ENCODE data around the gene LRR1.
"Not testable (repeated sequence)": the region's sequence is repeated elsewhere in the genome, so short reads cannot be mapped to it uniquely, and the experiment has no call there.

The LRR1 gene

DNA sequence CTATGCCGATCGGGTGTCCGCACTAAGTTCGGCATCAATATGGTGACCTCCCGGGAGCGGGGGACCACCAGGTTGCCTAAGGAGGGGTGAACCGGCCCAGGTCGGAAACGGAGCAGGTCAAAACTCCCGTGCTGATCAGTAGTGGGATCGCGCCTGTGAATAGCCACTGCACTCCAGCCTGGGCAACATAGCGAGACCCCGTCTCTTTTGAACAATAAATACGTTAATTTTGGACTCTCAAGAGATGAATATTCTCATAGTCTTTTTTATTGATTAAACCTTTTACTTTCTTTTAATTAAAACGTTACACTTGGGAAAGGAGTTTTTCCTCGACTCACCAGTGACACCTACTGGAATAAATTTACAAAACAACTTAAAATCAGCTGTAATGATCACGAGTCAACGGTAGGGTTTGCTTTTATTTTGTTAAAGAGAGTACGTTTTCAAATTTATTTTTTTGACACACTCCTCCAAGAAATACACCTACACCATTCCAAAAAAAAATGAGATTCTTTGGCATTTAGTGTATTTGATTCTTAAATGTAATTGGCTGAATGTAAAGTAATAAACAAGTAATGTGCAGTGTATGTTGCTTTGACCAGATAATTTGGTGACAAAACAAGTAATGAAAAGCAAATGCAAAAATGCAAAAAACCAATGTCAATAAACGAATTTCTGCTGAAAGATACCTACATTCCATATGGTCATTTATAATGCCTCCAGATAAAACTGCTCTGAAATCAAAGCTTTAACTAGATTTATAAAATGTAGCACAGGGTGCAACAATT is 11.9 kb upstream of the LRR1 start:
- DNase-seq = peak; percentile 81

DNA sequence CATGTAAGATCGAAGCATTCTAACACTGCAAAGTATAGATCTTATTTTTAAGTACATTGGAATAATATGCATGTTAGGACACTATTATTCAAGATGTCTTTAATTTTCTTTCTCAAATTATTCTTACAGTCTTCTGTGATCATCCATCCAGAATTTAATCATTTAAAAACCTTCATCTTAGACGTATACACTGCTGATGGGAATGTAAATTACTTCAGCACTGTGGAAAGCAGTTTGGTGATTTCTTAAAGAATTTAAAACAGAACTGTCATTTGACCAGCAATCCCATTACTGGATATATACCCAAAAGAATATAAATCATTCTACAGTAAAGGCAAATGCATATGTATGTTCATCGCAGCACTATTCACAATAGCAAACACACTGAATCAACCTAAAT is 9.4 kb upstream of the LRR1 start:
- no peak for DNase-seq

DNA sequence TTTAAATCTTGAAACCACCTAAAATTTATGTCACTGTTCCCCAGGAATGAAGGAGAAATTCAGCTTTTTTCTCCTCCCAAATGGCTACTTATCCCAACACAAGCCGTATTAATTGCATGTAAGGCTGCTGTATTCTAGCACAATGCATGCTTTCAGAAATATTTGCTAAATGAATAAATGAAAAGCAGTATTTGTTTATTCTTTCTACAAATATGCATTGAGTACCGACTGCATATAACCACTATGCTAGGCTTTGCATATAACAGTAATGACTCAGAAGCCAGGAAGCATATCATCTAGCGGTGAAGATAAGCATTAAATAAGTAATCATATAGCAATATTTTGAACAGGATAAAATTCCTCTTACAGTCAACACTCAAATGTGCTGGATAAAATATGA is 5.7 kb upstream of the LRR1 start:
- DNase-seq = no peak

DNA sequence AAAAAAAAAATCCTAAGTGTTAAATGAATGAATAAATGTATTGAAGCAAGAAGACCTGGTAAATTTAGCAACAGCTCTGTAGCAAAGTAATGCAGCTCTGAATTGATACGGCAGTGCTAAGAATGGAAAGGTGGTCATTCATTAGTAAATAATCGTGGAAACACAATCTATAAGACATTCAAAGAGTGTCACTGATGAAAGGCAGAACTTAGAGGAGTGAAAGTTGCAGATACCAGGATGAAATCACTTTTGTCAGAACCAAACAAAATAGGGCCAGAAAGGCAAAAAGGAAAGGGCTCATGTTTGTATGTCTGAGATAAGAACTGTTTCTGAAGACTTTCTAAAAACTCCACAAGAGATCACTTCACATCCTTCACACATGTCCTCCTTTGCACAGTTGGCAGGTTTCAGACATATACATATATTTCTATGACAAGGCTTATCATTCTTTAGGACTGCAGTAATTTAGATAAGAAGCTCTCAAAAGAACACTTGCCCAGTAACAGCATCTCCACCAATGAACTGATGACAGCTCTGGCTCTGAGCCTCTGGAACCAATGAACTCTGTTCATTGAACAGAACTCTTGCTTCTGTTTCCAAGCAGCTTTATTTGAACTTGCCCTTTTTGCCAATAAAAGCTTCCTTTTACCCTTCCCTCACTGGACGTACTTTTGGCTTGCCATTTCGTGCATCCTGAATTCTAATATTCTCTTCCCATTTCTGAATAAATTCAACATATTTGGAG is 4.2 kb upstream of the LRR1 start:
- DNase-seq = no peak

DNA sequence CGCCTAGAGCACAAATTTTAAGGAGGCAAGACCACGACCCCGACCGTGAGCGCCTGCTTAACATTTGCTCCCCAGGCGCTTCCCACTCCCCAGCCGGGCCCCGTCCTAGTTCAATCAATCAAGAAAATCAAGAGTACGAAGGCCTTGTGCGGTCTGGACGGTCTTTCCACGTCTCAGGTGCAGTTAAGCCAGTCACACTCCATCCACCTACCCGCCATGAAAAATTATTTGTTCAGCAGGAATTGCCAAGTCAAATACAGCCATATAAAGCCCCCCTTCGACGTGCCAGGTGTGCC is 603 bp upstream of the LRR1 start:
- no peak for DNase-seq

DNA sequence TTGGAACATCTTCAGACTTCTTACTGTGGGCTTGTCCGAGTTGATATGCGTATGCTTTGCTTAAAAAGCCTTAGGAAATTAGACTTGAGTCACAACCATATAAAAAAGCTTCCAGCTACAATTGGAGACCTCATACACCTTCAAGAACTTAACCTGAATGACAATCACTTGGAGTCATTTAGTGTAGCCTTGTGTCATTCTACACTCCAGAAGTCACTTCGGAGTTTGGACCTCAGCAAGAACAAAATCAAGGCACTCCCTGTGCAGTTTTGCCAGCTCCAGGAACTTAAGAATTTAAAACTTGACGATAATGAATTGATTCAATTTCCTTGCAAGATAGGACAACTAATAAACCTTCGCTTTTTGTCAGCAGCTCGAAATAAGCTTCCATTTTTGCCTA is 8.8 kb downstream of the LRR1 start:
- DNase-seq = no peak

DNA sequence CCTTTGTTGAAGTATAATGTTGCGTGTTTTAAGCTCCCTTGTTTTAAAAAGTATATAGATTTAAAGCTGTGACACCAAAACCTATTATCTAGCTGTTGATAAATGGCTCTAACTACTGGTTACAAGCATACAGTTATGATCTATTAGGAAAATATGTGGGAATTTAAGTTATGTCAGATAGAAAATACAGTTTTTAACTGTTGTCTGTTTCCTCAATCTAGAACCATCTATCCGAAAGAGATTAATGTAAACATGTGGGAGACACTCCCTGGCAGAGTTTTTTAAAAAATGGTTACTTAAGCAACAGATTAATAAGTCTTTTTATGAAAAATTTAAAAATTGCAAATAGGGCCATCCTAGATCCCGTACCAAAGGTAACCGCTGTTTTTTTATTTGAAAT is 13.5 kb downstream of the LRR1 start:
- no peak for DNase-seq

DNA sequence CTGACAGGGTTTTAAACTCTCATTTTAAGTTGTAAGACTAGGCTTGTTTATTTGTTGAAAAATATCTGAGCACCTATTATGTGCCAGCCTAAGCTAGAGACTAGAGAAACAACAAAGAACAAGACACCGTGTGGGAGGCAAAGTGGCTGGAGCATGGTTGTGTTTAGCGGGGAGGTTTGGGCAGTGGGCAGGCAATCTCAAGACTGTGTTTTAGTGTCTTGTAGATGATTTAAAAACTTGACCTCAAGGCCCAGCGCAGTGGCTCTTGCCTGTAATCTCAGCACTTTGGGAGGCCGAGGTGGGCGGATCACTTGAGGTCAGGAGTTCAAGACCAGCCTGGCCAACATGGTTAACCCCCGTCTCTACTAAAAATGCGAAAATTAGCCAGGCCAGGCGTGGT is 13.9 kb downstream of the LRR1 start:
- DNase-seq = no peak

DNA sequence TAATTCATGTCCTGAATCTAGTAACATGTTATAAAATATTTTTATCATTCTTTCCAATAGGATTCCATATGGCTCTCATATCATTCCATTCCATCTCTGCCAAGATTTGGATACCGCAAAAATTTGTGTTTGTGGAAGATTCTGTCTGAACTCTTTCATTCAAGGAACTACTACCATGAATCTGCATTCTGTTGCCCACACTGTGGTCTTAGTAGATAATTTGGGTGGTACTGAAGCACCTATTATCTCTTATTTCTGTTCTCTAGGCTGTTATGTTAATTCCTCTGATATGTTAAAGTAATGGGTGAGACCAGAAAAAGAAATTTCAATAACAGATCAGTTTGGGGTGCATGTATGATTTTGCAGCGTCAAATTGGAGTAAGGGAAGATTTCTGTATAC is 15.5 kb downstream of the LRR1 start:
- no peak for DNase-seq

DNA sequence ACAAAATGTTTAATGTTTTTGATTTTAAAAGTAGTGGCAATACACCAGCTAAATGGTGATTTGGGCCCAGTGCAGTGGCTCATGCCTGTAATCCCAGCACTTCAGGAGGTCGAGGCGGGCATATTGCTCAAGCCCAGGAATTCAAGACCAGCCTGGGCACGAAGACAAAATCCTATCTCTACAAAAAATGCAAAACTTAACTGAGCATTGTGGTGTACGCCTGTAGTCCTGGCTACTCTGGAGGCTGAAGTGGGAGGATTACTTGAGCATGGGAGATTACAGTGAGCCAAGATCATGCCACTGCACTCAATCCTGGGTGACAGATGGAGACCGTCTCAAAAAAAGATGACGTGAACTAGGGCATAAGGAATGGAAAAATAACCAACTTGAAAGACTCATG is 17.0 kb downstream of the LRR1 start:
- no peak for DNase-seq

DNA sequence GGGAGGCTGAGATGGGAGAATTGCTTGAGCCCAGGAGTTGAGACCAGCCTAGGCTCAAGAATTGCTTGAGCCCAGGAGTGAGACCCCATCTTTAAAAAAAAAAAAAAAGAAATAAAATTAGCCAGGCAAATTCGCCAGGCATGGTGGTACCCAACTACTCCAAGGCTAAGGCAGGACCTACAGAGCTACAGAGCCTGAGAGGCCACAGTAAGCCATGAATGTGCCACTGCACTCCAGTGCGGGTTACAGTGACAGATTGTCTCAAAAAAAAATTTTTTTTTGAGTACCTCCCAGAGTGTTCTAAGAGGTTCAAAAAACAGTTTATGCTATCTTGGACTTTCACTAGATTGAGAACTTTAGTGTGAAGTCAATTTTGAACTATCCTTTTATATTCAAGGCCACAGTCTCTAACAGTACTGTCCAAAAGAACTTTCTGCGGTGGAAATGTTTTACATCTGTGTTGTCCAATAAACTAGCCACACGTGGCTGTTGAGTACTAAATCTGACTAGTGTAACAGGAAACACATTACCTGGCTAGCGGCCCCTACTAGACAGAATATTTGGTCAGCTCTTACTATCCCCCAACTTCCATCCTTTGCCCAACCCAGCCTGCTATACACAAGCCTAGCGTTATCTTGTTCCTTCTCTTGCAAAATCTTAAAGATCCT is 19.2 kb downstream of the LRR1 start:
- DNase-seq = no peak

DNA sequence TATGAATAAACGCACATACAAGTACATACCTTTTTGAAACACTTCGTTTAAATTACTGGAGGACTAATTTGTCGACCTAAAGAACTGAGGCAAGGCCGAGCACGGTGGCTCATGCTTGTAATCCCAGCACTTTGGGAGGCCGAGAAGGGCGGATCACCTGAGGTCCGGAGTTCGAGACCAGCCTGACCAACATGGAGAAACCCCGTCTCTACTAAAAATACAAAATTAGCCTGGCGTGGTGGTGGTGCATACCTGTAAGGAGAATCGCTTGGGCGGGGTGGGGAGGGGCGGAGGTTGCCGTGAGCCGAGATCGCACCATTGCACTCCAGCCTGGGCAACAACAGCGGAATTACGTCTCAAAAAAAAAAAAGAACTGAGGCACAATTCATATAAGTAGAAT is 20.5 kb downstream of the LRR1 start:
- DNase-seq = not testable (repeated sequence)

DNA sequence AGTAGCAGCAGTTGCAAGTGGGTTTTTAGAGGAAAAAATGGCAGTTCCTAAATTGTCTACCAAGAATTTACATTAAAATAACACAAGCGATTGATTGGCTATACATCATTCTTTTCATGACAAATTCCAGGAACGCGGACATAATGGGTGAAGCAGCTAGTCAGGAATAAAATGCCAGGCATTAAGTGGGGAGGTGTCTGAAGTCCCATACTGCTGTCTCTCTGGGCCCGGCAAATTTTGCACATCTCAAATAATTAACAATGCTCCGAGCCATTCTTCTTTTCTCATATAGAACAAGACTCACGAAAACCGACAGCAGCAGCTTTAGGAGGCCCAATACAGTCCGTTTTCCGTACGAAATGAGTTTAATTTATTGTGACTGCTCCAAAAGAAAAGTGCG is 21.0 kb downstream of the LRR1 start:
- no peak for DNase-seq

DNA sequence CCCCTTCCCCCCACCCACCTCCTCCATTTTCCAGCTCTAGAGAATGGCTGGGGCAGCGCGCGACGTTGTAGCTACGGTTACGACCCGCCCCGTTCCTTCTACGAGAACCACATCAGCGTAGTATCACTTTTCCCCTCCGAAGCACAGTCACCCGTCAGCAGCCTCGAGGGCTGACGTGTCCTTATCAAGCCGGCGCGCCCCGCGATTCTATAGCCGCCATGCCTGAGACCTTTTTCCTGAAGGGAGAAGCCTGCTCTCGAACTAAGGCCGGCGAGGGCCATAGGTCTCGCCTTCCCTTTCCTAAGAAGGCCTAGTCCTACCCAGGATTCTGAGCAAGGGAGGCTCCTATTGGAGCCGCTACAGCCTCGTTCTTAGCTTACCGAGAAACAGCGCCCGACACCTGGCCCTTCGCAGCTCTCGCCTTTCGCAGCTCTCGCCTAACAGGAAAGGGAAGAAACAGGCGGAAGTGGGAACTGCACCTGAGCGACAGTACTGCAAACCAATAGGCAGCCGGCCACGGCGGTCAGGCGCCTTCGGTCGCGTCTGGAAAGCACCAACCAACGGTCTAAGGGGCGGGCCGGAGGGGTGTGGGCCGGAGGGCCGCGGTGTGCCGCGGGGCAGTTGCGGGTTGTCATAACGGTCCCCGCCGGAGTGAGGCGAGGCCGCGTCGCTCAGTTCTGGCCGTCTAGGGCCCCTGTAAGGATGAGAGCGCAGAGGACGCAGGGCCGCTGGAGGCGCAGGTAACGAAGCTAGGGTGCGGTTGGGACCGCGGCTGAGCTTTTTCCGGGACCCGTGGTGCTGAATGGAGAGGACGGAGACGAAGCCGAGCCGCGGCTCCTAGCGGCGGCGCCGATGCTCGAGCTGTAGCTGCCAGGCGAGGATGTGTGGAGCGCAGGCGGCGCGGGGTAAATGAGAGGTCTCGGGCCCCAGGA is 21.7 kb downstream of the LRR1 start, which contains the start of the genes MGAT2 and RPL36AL:
MGAT2 (plus strand) TSS at position 618 of the 932 bp plus-strand sequence. CDS start 470 bp downstream, outside the sequence.
RPL36AL (minus strand) TSS at position 445 of the 932 bp plus-strand sequence. CDS start 1,522 bp downstream, outside the sequence.
- peak; percentile 98 for DNase-seq

DNA sequence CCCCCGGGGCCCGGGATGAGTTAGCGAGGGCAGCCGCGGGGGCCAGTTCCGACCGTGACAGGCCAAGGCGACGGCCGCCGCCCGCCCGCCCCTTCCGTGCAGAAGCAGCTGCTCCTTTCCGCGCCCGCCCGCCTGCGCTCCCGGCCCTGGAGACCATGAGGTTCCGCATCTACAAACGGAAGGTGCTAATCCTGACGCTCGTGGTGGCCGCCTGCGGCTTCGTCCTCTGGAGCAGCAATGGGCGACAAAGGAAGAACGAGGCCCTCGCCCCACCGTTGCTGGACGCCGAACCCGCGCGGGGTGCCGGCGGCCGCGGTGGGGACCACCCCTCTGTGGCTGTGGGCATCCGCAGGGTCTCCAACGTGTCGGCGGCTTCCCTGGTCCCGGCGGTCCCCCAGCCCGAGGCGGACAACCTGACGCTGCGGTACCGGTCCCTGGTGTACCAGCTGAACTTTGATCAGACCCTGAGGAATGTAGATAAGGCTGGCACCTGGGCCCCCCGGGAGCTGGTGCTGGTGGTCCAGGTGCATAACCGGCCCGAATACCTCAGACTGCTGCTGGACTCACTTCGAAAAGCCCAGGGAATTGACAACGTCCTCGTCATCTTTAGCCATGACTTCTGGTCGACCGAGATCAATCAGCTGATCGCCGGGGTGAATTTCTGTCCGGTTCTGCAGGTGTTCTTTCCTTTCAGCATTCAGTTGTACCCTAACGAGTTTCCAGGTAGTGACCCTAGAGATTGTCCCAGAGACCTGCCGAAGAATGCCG is 22.6 kb downstream of the LRR1 start:
- no peak for DNase-seq

DNA sequence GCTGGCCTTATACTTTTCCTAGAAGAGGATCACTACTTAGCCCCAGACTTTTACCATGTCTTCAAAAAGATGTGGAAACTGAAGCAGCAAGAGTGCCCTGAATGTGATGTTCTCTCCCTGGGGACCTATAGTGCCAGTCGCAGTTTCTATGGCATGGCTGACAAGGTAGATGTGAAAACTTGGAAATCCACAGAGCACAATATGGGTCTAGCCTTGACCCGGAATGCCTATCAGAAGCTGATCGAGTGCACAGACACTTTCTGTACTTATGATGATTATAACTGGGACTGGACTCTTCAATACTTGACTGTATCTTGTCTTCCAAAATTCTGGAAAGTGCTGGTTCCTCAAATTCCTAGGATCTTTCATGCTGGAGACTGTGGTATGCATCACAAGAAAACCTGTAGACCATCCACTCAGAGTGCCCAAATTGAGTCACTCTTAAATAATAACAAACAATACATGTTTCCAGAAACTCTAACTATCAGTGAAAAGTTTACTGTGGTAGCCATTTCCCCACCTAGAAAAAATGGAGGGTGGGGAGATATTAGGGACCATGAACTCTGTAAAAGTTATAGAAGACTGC is 23.4 kb downstream of the LRR1 start:
- DNase-seq = no peak

DNA sequence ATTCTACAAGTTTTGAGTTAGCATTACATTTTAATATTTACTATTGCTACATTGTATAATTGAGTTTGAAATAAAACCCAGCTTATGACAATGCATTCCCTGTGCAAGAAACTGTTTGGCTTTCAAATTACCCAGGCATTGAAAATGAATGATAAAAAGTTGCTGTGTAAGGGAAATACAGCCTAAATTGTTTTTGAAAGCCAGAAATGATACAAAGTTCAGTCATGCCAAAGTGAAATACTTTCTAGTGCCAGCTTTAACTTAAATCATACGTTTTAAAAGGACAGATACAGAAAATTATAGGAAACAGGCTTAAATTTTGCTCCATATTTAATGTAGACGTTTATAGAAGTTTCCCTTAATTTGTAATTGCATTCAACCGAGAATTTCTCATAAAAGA is 24.6 kb downstream of the LRR1 start:
- no peak for DNase-seq

DNA sequence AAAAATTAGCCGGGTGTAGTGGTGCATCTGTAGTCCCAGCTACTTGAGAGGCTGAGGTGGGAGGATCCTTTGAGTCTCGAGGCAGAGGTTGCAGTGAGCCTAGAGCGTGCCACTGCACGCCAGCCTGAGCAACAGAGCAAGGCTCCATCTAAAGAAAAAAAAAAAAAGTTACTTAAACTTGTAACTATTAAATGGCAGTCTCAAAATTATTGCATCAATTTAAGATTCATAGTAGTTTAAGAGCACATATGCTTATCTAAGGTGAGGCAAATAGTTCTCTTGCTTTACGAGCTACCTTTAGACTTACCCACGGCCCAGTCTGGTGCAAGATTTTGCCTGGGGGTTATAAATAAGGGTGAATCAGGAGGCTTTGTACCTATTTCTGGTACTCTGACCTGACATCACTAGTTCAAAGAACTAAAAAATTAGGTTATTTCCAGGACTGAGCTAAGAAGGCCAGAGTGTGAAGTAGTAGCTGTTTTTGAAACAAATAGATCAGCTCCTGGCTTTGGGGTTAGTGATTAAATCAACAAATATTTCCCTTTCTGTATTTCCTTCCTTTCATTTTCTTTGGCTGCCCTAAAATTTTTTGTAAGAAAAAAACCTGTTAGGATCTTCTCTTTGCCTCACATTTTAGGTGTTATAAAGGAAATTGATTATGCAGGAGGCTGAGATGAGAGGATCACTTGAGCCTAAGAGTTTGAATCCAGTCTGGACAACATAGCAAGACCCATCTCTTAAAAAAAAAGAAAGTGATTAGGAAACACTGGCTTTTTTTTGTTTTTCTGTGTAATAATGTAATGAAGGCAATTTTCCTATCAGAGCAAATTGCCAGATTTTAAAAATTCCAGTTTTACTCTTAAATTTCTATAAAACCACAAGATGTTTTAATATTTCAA is 25.4 kb downstream of the LRR1 start:
- no peak for DNase-seq

DNA sequence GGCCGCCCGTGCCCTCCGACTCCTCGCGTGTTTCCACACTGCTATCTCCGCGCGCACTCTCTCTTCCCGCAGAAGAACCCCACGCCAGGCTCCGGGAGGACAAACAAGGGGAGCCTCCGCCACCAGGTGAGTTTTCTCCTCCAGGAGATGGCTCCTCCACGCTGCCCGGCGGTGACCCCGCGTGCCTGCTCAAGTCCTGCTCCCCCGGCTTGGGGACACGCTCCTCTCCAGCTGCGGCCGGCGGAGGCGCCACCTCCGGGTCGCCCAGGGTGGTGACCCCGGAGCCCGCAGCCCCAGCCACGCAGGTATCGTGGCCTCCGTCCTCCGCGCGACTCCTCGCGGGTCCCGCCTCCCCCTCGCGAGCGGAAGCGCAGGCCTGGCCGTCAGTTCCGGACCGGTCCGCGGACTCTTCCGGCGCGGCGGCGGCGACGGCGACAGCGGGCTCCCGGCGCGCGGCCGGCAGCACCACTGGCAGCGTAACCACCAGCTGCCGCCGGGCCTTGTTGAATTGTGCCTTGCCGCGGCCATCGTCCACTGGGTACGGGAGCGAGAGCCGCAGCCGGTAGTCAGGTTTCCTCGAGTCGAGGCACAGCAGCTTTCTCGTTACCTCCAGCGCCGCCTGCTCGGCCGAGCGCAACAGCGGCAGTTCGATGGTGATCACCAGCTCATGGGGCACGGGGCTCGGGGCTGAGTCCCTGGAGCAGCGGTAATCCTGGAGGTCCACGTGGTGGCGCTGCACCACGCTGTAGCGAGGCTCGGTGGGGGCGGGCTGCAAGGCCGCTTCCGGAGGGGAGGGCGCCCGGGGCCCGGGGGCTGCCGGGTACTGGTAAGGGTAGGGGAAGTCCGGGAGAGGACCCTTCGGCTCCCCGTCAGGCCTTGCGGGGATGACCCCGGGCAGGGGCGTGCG is 35.2 kb downstream of the LRR1 start:
- peak; percentile 94 for DNase-seq

All from NCI-H2029 treated with DMSO at 0.1 percent for 48 hours (cell line).